HG02798 (cell line): Measurements from ENCODE around the gene MAP6D1.
A peak's percentile ranks its signal among the peaks of the same experiment; 100 is the strongest.
"Not testable (repeated sequence)": the region's sequence is repeated elsewhere in the genome, so short reads cannot be mapped to it uniquely, and the experiment has no call there.

Source experiments
- ATAC-seq: cut with Tn5 transposase; IDR thresholded peaks from one replicate; pipeline ENCODE4 v1.9.1; 2021; ENCODE audit warnings: mild to moderate bottlenecking; ENCODE audit not compliant: unreplicated experiment, poor library complexity

The MAP6D1 gene

GRCh38 chr3:183801601-183802000 lies 23.8 kb downstream of the MAP6D1 start:
- ATAC-seq = no peak

- no peak for ATAC-seq
Observed at GRCh38 chr3:183800243-183800863, 25.0 kb downstream of the MAP6D1 start.

GRCh38 chr3:183799461-183799860 lies 25.9 kb downstream of the MAP6D1 start:
- ATAC-seq = no peak

- ATAC-seq = no peak
Observed at GRCh38 chr3:183797996-183798395, 27.4 kb downstream of the MAP6D1 start.

- ATAC-seq = no peak
Observed at GRCh38 chr3:183796372-183796771, 29.0 kb downstream of the MAP6D1 start.

- no peak for ATAC-seq
Observed at GRCh38 chr3:183794452-183794851, 30.9 kb downstream of the MAP6D1 start.

- ATAC-seq = no peak
Observed at GRCh38 chr3:183792976-183793375, 32.4 kb downstream of the MAP6D1 start.

- no peak for ATAC-seq
Observed at GRCh38 chr3:183790700-183791099, 34.7 kb downstream of the MAP6D1 start.

GRCh38 chr3:183789826-183790225 lies 35.6 kb downstream of the MAP6D1 start:
- ATAC-seq = no peak

GRCh38 chr3:183784503-183784902 lies 40.9 kb downstream of the MAP6D1 start:
- not testable (repeated sequence) for ATAC-seq

GRCh38 chr3:183782576-183783276 lies 42.7 kb downstream of the MAP6D1 start:
- no peak for ATAC-seq

GRCh38 chr3:183781246-183781645 lies 44.1 kb downstream of the MAP6D1 start:
- ATAC-seq = no peak

GRCh38 chr3:183779896-183780465 lies 45.4 kb downstream of the MAP6D1 start:
- no peak for ATAC-seq

- ATAC-seq = no peak
Observed at GRCh38 chr3:183777016-183777618, 48.3 kb downstream of the MAP6D1 start.

GRCh38 chr3:183776451-183776850 lies 48.9 kb downstream of the MAP6D1 start:
- not testable (repeated sequence) for ATAC-seq

GRCh38 chr3:183775781-183776180 lies 49.6 kb downstream of the MAP6D1 start:
- no peak for ATAC-seq

- no peak for ATAC-seq
Observed at GRCh38 chr3:183774631-183775030, 50.7 kb downstream of the MAP6D1 start.

GRCh38 chr3:183769453-183769852 lies 55.9 kb downstream of the MAP6D1 start:
- no peak for ATAC-seq

GRCh38 chr3:183768114-183768513 lies 57.3 kb downstream of the MAP6D1 start:
- no peak for ATAC-seq

GRCh38 chr3:183766745-183767606 lies 58.4 kb downstream of the MAP6D1 start:
- peak; percentile 66 for ATAC-seq
